AG10803 (cell line): ENCODE results near the gene MAF.

Source experiments
- DNase-seq: peaks from one replicate; pipeline ENCODE4 v3.0.0; 2010; ENCODE audit warnings: low read depth
- H3K4me3 ChIP-seq: 2 replicates; pipeline ENCODE4 v1.5.1; 2011; ENCODE audit warnings: mild to moderate bottlenecking, low read length, control low read depth
- TF ChIP-seq, protein P1 (sequence below): conservative IDR thresholded peaks from 2 replicates; pipeline ENCODE4 v1.5.1; 2011; ENCODE audit warnings: mild to moderate bottlenecking, low read length, control low read depth, inconsistent platforms

Gene MAF

DNA sequence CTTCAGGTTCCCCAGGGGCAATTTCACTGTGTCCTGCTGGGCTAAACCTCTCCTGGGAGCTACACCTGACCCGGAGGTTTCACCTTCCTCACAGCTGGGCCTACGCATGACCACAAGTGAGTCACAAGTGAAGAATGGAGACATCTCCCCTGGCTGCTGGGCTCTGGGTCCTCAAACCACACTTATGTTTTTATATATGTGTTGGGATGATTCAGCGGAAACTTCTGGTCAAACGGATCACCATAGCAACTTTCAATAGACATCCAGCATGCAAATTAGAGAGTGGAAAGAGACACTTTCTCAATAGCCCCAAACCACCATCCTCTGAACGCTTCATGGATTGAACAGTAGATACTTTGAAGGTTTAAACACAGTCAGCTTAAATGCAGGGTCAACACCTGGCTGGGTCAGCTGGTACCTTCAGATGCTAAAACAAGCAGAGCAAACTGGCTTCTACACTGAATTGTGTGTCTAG lies 28.0 kb upstream of the MAF start:
- DNase-seq: no peak
- no peak overlapping the region for H3K4me3 ChIP-seq
- TF ChIP-seq, protein P1, sequence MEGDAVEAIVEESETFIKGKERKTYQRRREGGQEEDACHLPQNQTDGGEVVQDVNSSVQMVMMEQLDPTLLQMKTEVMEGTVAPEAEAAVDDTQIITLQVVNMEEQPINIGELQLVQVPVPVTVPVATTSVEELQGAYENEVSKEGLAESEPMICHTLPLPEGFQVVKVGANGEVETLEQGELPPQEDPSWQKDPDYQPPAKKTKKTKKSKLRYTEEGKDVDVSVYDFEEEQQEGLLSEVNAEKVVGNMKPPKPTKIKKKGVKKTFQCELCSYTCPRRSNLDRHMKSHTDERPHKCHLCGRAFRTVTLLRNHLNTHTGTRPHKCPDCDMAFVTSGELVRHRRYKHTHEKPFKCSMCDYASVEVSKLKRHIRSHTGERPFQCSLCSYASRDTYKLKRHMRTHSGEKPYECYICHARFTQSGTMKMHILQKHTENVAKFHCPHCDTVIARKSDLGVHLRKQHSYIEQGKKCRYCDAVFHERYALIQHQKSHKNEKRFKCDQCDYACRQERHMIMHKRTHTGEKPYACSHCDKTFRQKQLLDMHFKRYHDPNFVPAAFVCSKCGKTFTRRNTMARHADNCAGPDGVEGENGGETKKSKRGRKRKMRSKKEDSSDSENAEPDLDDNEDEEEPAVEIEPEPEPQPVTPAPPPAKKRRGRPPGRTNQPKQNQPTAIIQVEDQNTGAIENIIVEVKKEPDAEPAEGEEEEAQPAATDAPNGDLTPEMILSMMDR: no peak

DNA sequence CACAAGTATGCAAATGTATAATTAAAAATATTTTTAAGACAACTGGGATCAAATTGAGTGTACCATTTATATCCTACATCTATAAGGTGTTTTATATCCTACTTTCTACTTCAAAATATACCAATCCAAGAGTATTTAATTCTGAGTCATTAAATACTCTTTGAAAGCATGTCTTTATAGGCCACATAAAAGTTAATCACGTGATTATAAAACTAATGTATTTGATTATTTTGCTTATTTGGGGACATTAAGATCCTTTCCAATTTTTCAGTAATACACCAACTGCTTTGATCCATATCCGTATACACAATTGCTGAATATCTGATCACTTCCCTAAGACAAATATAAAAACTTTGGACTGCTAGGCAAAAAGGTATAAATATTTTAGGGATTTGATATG lies 26.6 kb upstream of the MAF start:
- no peak overlapping the region for H3K4me3 ChIP-seq
- no peak for DNase-seq
- TF ChIP-seq, protein P1: no peak

DNA sequence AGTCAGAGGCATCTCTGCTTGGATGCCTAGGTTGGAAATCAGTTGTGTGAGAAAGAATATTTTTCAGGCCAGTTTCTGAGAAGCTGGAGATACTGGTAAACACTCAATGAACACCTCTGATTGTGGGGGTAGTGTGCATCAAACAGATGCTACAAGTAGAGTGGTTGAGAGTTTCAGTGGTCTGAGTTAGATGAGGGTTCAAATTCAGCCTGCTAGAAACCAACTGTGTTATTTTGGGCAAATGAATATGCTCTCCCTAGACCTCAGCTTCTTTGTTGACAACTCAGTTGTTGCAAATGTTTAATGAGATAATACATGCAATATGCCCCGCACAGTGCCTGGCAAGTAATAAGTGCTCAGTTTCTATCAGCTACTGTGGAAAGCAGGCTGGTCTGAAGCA lies 25.2 kb upstream of the MAF start:
- TF ChIP-seq, protein P1: no peak
- no peak for DNase-seq
- H3K4me3 ChIP-seq: no peak overlapping the region

DNA sequence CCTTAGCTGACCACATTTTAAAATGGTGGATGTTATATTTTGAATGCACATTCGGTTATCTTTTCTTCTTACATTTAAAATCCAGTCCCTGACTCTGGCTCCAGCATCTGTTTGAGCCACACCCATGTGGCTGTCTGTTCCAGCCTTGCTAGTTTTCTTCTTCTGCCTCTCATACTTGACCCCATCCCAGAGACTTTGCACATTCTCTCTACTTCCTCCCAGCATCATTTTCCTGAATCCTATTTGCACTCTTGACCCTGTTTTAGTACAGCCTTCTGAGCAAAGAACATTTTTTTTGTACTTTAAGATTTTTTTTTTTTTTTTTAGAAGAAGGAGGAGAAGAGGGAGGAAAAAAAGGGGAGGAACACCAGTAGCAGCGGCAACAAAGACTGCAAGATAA lies 23.3 kb upstream of the MAF start:
- H3K4me3 ChIP-seq: no peak overlapping the region
- DNase-seq: no peak
- TF ChIP-seq, protein P1: no peak

DNA sequence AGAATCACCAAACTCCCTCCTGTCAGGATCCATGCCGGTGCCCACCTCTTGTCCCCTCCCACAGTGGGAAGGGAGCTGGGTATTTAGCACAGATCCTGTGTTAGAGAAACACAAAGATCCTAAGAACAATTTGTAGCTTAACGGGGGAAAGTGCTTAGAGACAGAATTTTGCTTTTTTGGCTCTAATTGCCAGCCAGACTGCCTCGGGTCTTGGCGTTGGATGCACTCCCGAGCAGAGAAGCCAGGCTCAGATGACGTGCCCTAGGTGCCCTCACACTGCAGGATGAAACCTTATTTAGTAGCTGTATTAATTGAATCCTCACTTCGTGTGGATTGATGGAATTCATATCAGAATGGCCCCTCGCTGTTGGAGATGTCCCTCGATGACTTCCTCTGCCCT lies 22.5 kb upstream of the MAF start:
- DNase-seq: no peak
- H3K4me3 ChIP-seq: no peak overlapping the region
- TF ChIP-seq, protein P1: no peak

DNA sequence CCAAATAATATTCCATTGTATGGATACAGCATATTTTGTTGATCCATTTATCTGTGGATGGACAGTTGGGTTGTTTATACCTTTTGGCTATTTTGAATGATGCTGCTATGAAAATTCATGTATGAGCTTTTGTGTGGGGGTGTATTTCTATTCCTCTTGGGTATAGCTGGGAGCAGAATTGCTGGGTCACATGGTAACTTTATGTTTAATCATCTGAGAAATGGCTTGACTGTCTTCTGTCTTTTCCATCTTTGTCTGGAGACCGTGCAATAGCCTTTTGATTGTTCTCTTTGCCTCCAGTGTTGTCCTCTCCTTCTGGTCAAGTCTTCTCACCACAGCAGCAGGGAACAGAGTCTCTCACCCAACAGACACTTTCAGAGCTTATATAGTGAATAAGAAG lies 20.5 kb upstream of the MAF start:
- DNase-seq: no peak
- H3K4me3 ChIP-seq: no peak overlapping the region
- TF ChIP-seq, protein P1: no peak

DNA sequence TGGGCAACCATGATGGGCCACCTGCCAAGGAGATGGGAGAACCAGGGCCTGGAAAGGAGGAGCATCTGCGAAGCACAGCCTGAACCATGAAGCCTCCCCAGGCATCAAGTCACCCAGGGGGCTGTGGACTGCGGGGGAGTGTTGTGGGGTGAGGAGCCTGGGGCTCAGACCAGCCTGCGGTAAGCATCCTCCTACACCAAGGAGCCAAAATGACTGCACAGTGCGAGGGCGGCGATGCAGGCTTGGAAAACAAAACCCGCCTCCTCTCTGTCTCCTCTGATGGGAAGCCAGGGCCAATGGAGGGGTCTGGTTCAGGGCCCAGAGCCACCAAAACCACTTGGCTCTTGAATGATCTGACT lies 18.1 kb upstream of the MAF start:
- TF ChIP-seq, protein P1: no peak
- no peak overlapping the region for H3K4me3 ChIP-seq
- DNase-seq: no peak
